HepG2 (cell line): Measurements from ENCODE around the gene FIZ1. TPM values are rescaled to one million over a fixed set of nuclear protein-coding genes. Genes with fewer than 3 reads are reported as not detected.

ENCODE experiments used
- EHMT2 ChIP-seq: fragments of 200-600 bp; sonication (generic); IDR thresholded peaks from 2 replicates; pipeline ENCODE4 v1.7.0; 2017; ENCODE audit warnings: antibody characterized with exemption, low read depth, low read length, borderline replicate concordance
- ETV5 ChIP-seq: IDR thresholded peaks from 2 replicates; pipeline ENCODE4 v1.6.1; 2018; ENCODE audit warnings: missing biosample characterization, missing genetic modification reagents, inconsistent platforms, borderline replicate concordance
- GABPA ChIP-seq, 2 experiments: IDR thresholded peaks; 2 replicates each; pipeline ENCODE4 v1.6.1; 2011 to 2016; ENCODE audit warnings: low read depth in 2 of 2, low read length in 1 of 2, missing biosample characterization in 1 of 2, missing genetic modification characterization in 1 of 2
- GATAD1 ChIP-seq: IDR thresholded peaks from 2 replicates; pipeline ENCODE4 v1.6.1; 2016; ENCODE audit warnings: missing genetic modification reagents, missing compliant biosample characterization
- HOXA3 ChIP-seq: sonication (generic); formaldehyde crosslinking; IDR thresholded peaks from 2 replicates; pipeline ENCODE4 v1.5.0; 2020; ENCODE audit warnings: missing genetic modification reagents
- POGZ ChIP-seq: sonication (generic); formaldehyde crosslinking; IDR thresholded peaks from 2 replicates; pipeline ENCODE4 v1.4.0; 2020; ENCODE audit warnings: mild to moderate bottlenecking, missing genetic modification reagents
- SALL1 ChIP-seq: sonication (generic); formaldehyde crosslinking; IDR thresholded peaks from 2 replicates; pipeline ENCODE4 v1.8.0; 2022; ENCODE audit warnings: mild to moderate bottlenecking, missing genetic modification reagents
- THAP11 ChIP-seq: IDR thresholded peaks from 2 replicates; pipeline ENCODE4 v1.6.1; 2016; ENCODE audit warnings: missing biosample characterization, missing genetic modification reagents
- ZNF136 ChIP-seq: sonication (generic); formaldehyde crosslinking; IDR thresholded peaks from 2 replicates; pipeline ENCODE4 v1.8.1; 2022; ENCODE audit warnings: low read depth, mild to moderate bottlenecking, moderate library complexity, missing genetic modification reagents
- polyA plus RNA-seq, 8 experiments: library from polyadenylated mRNA; depleted of rRNA in 3 of 8; stranded (reverse) in 7 of 8; unstranded in 1 of 8; fragments of >200 nt; fragmentation: Illumina TruSeq in 4 of 8; extraction: Trizol in 4 of 8; gene quantifications; 2 replicates each; pipeline versions ENCODE4 v1.2.1 to v1.2.3, GENCODE V29; 2011 to 2016; ENCODE audit warnings: low read depth in 4 of 8, missing spikeins in 1 of 8, mixed read lengths in 1 of 8; ENCODE audit not compliant: insufficient read depth in 1 of 8
- total RNA-seq, 5 experiments: library from RNA; depleted of rRNA; stranded (reverse); fragments of >200 nt; fragmentation: Illumina TruSeq; extraction: Trizol; gene quantifications; 2 replicates each; pipeline ENCODE4 v1.2.3, GENCODE V29; 2016; ENCODE audit warnings: low read depth in 1 of 5
- TF ChIP-seq, protein P1 (sequence below): IDR thresholded peaks from 2 replicates; pipeline ENCODE4 v1.4.0; 2020; ENCODE audit warnings: mild to moderate bottlenecking, missing genetic modification reagents
- TF ChIP-seq, protein P2 (sequence below): sonication (generic); formaldehyde crosslinking; IDR thresholded peaks from 2 replicates; pipeline ENCODE4 v1.4.0; 2020; ENCODE audit warnings: low read depth, missing genetic modification reagents
- TF ChIP-seq, protein P3 (sequence below): sonication (generic); formaldehyde crosslinking; IDR thresholded peaks from 2 replicates; pipeline ENCODE4 v1.4.0; 2020; ENCODE audit warnings: missing genetic modification reagents
- TF ChIP-seq, protein P4 (sequence below): sonication (generic); formaldehyde crosslinking; IDR thresholded peaks from 2 replicates; pipeline ENCODE4; 2020; ENCODE audit warnings: missing genetic modification reagents, mild to moderate bottlenecking, borderline replicate concordance
- TF ChIP-seq, protein P5 (sequence below): sonication (generic); formaldehyde crosslinking; IDR thresholded peaks from 2 replicates; pipeline ENCODE4 v1.8.1; 2022; ENCODE audit warnings: mild to moderate bottlenecking, missing genetic modification reagents

The FIZ1 gene
- total and polyA plus RNA-seq, 2 of the 13 experiments (the other 11 are each of a cell fraction or from before 2014, with no cell fraction given): 3.6 to 5.9 TPM

DNA sequence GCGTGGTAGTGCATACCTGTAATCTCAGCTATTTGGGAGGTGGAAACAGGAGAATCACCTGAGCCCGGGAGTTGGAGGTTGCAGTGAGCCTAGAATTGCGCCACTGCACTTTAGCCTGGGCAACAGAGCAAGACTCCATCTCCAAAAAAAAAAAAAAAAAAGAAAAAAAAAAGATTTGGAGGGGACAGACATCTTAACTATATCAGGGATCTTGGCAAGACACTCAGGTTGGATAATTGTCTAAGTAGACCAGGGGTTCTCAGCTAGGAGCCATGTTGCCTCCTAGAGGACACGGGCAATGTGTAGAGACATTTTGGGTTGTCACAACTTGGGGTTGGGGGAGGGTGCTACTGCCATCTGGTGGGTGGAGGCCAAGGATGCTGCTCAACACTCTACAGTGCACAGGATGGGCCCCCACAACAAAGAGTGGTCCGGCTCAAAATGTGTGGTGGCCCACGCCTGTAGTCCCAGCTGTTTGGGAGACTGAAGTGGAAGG, 39.6 kb upstream of the FIZ1 start (continued):
- TF ChIP-seq, protein P1, sequence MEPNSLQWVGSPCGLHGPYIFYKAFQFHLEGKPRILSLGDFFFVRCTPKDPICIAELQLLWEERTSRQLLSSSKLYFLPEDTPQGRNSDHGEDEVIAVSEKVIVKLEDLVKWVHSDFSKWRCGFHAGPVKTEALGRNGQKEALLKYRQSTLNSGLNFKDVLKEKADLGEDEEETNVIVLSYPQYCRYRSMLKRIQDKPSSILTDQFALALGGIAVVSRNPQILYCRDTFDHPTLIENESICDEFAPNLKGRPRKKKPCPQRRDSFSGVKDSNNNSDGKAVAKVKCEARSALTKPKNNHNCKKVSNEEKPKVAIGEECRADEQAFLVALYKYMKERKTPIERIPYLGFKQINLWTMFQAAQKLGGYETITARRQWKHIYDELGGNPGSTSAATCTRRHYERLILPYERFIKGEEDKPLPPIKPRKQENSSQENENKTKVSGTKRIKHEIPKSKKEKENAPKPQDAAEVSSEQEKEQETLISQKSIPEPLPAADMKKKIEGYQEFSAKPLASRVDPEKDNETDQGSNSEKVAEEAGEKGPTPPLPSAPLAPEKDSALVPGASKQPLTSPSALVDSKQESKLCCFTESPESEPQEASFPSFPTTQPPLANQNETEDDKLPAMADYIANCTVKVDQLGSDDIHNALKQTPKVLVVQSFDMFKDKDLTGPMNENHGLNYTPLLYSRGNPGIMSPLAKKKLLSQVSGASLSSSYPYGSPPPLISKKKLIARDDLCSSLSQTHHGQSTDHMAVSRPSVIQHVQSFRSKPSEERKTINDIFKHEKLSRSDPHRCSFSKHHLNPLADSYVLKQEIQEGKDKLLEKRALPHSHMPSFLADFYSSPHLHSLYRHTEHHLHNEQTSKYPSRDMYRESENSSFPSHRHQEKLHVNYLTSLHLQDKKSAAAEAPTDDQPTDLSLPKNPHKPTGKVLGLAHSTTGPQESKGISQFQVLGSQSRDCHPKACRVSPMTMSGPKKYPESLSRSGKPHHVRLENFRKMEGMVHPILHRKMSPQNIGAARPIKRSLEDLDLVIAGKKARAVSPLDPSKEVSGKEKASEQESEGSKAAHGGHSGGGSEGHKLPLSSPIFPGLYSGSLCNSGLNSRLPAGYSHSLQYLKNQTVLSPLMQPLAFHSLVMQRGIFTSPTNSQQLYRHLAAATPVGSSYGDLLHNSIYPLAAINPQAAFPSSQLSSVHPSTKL (CRISPR knock-in tag): 0 out of 2 replicates have a peak, but pooled peaks have one; percentile 10
- TF ChIP-seq GABPA (IDR thresholded peaks at IDR 0.05; ENCODE audit: low read depth, low read length) (no peak), GABPA (CRISPR knock-in tag; IDR thresholded peaks at IDR 0.05; ENCODE audit: low read depth) (peak; percentile 67), POGZ (CRISPR knock-in tag) (peak; percentile 62; the same call in 1 of the 2 replicates), ZNF136 (CRISPR knock-in tag) (no peak), ETV5 (CRISPR knock-in tag) (0 out of 2 replicates have a peak, but pooled peaks have one; percentile 18), GATAD1 (peak; percentile 82), SALL1 (CRISPR knock-in tag) (no peak), EHMT2 (0 out of 2 replicates have a peak, but pooled peaks have one; percentile 33), HOXA3 (CRISPR knock-in tag) (peak; percentile 52; the same call in 1 of the 2 replicates), THAP11 (CRISPR knock-in tag) (peak; percentile 78)
- TF ChIP-seq, protein P2, sequence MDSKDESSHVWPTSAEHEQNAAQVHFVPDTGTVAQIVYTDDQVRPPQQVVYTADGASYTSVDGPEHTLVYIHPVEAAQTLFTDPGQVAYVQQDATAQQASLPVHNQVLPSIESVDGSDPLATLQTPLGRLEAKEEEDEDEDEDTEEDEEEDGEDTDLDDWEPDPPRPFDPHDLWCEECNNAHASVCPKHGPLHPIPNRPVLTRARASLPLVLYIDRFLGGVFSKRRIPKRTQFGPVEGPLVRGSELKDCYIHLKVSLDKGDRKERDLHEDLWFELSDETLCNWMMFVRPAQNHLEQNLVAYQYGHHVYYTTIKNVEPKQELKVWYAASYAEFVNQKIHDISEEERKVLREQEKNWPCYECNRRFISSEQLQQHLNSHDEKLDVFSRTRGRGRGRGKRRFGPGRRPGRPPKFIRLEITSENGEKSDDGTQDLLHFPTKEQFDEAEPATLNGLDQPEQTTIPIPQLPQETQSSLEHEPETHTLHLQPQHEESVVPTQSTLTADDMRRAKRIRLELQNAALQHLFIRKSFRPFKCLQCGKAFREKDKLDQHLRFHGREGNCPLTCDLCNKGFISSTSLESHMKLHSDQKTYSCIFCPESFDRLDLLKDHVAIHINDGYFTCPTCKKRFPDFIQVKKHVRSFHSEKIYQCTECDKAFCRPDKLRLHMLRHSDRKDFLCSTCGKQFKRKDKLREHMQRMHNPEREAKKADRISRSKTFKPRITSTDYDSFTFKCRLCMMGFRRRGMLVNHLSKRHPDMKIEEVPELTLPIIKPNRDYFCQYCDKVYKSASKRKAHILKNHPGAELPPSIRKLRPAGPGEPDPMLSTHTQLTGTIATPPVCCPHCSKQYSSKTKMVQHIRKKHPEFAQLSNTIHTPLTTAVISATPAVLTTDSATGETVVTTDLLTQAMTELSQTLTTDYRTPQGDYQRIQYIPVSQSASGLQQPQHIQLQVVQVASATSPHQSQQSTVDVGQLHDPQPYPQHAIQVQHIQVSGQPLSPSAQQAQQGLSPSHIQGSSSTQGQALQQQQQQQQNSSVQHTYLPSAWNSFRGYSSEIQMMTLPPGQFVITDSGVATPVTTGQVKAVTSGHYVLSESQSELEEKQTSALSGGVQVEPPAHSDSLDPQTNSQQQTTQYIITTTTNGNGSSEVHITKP: peak; percentile 92
- TF ChIP-seq, protein P3, sequence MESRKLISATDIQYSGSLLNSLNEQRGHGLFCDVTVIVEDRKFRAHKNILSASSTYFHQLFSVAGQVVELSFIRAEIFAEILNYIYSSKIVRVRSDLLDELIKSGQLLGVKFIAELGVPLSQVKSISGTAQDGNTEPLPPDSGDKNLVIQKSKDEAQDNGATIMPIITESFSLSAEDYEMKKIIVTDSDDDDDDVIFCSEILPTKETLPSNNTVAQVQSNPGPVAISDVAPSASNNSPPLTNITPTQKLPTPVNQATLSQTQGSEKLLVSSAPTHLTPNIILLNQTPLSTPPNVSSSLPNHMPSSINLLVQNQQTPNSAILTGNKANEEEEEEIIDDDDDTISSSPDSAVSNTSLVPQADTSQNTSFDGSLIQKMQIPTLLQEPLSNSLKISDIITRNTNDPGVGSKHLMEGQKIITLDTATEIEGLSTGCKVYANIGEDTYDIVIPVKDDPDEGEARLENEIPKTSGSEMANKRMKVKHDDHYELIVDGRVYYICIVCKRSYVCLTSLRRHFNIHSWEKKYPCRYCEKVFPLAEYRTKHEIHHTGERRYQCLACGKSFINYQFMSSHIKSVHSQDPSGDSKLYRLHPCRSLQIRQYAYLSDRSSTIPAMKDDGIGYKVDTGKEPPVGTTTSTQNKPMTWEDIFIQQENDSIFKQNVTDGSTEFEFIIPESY (CRISPR knock-in tag): peak; percentile 82
- TF ChIP-seq, protein P4, sequence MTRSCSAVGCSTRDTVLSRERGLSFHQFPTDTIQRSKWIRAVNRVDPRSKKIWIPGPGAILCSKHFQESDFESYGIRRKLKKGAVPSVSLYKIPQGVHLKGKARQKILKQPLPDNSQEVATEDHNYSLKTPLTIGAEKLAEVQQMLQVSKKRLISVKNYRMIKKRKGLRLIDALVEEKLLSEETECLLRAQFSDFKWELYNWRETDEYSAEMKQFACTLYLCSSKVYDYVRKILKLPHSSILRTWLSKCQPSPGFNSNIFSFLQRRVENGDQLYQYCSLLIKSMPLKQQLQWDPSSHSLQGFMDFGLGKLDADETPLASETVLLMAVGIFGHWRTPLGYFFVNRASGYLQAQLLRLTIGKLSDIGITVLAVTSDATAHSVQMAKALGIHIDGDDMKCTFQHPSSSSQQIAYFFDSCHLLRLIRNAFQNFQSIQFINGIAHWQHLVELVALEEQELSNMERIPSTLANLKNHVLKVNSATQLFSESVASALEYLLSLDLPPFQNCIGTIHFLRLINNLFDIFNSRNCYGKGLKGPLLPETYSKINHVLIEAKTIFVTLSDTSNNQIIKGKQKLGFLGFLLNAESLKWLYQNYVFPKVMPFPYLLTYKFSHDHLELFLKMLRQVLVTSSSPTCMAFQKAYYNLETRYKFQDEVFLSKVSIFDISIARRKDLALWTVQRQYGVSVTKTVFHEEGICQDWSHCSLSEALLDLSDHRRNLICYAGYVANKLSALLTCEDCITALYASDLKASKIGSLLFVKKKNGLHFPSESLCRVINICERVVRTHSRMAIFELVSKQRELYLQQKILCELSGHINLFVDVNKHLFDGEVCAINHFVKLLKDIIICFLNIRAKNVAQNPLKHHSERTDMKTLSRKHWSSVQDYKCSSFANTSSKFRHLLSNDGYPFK (CRISPR knock-in tag): peak; percentile 31; the same call in 1 of the 2 replicates
- TF ChIP-seq, protein P5, sequence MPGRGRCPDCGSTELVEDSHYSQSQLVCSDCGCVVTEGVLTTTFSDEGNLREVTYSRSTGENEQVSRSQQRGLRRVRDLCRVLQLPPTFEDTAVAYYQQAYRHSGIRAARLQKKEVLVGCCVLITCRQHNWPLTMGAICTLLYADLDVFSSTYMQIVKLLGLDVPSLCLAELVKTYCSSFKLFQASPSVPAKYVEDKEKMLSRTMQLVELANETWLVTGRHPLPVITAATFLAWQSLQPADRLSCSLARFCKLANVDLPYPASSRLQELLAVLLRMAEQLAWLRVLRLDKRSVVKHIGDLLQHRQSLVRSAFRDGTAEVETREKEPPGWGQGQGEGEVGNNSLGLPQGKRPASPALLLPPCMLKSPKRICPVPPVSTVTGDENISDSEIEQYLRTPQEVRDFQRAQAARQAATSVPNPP (CRISPR knock-in tag): no peak
